GM12892 (cell line): Measurements from ENCODE around the gene HOATZ.

Experiments used
- DNase-seq: peaks from one replicate; pipeline ENCODE4 v3.0.0; 2011; ENCODE audit not compliant: insufficient read length
- FAIRE-seq: peaks from 2 replicates; lab custom pipeline; 2011; peaks lifted over from hg19 to GRCh38; lab: Jason Lieb, UNC
- POLR2A ChIP-seq: IDR thresholded peaks from 2 replicates; pipeline ENCODE4 v1.6.1; 2011; ENCODE audit warnings: low read depth, low read length, control low read depth
- POLR2AphosphoS5 ChIP-seq: IDR thresholded peaks from 2 replicates; pipeline ENCODE4 v1.6.1; 2011; ENCODE audit warnings: low read depth, low read length, control low read depth
- TAF1 ChIP-seq: IDR thresholded peaks from 2 replicates; pipeline ENCODE4 v1.6.1; 2011; ENCODE audit warnings: low read depth, mild to moderate bottlenecking, control low read depth, low read length, borderline replicate concordance

Gene HOATZ

DNA sequence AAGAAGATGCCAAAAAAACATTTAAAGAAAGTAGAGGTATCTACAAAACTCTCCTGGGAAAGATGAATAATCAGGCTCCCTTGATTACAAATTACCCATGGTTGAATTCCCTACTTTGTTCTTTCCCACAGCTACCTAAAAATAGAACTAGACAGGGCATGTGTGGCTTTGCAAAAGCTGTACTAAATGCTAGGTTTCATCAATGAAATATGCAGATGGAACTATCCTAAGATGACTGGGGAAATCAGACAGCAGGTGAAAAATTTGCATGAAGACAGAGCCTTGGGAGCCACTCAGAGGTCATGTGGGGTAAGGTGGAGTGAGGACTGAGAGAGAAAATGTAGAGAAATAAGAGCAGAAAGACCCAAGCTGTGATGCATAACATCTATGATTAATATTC, 40.7 kb downstream of the HOATZ start:
- TF ChIP-seq POLR2AphosphoS5 = no peak
- TF ChIP-seq TAF1 = no peak
- TF ChIP-seq POLR2A = no peak
- DNase-seq = no peak

DNA sequence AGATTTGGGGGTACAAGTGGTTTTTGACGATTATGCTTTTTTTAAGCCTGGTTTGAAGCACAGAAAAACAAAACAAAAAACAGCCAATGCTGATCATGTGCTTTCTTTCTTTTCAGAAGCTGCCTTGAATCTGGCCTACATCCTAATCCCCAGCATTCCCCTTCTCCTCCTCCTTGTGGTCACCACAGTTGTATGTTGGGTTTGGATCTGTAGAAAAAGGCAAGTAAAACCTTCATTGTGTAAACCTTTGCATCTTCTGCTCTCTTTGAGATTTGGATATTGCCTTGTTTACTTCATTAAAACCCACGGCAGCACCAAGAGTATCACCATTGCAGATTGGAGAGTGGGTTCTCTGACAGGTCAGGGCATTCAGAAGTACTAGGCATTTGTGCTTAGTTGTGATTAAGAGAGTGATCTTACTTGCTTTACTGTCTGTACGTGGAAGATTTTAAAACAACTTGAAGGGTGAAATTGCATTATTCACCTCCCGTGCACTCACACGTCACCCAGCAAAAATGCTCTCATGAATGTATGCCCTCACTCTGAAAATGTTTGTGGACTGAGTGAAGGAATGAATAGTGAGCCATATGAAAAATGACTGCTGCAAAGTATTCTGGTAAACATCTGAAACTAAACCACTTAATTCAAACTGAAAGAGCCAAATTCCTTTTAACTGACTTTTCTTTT, 43.0 kb downstream of the HOATZ start:
- FAIRE-seq (no peak), DNase-seq (no peak)
- TF ChIP-seq TAF1 (no peak), POLR2A (no peak), POLR2AphosphoS5 (no peak)

More for the DNA sequence above, 40.7 kb downstream of the HOATZ start:
- no peak for FAIRE-seq

DNA sequence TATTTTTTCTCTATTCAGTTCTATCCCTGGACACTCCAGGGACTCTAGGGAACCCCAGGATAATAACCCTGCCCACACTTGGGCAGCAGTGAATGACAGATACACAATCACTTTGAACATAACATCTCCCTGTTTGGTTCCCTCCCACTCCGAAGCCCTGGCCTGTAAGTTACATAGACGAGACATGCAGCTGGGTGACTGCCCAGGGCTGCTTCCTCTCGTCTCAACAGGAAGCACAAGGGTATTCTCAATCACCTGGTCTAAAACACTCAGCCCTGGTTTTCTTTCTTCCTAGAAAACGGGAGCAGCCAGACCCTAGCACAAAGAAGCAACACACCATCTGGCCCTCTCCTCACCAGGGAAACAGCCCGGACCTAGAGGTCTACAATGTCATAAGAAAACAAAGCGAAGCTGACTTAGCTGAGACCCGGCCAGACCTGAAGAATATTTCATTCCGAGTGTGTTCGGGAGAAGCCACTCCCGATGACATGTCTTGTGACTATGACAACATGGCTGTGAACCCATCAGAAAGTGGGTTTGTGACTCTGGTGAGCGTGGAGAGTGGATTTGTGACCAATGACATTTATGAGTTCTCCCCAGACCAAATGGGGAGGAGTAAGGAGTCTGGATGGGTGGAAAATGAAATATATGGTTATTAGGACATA, 45.4 kb downstream of the HOATZ start:
- DNase-seq = no peak
- peak; percentile 63 for FAIRE-seq
- TF ChIP-seq POLR2A = no peak
- TF ChIP-seq TAF1 = no peak
- no peak for TF ChIP-seq POLR2AphosphoS5

DNA sequence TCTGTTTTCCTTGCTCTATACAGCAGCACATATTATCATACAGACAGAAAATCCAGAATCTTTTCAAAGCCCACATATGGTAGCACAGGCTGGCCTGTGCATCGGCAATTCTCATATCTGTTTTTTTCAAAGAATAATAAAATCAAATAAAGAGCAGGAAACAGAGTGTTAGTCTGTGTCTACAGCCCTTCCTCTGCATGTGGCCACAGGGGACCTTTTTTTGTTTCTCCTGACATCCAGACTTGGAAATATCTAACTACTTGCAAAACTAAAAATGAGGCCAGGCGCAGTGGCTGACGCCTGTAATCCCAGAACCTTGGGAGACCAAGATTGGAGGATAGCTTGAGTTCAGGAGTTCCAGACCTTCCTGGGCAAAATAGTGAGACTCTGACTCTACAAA, 46.2 kb downstream of the HOATZ start:
- TF ChIP-seq TAF1 (no peak), POLR2AphosphoS5 (no peak), POLR2A (no peak)
- DNase-seq = no peak
- no peak for FAIRE-seq

DNA sequence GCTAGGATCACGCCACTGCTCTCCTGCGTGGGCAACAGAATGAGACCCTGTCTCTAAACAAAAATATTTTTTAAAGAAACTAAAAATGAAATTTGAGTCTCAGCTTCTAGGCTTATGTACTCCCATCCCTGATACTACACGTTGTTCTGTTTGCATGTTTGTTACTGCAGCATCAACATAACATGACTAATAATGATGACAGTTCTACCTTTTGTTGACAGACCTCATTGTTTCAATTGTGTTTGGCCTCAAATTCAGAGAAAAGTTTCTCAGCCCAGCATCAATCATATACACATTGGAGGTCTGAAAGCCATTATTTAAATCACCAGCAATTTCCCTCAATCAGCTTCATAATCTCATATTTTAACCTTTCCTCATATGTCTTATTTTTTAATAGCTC, 46.7 kb downstream of the HOATZ start:
- TF ChIP-seq POLR2AphosphoS5 = no peak
- TF ChIP-seq POLR2A = no peak
- no peak for TF ChIP-seq TAF1
- DNase-seq (no peak), FAIRE-seq (no peak)

DNA sequence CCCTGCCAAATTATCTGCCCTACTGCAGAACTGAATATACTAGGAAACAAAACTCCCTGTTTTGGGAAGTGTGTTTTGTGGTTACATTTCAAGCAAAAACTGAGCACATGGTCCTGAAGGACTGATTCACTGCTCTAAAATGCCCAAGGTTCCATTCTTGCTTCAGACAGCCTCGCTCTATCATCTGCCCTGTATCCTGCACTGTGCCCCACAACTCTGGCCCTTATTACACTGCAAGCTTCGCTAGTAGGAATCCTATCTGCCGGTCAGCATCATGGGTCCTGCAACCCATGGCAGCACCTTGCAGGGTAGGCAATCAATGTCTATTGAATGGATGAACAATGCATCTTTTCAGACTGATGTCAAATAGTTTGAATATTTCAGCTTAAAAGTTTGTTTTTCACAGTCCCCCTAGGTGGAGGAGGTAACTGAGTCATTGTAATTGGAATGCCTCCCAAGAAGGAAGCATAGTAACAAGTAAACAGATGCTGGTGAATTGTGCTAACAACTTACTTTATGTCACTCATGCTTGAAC, 47.3 kb downstream of the HOATZ start:
- TF ChIP-seq POLR2AphosphoS5 = no peak
- no peak for TF ChIP-seq POLR2A
- no peak for TF ChIP-seq TAF1
- DNase-seq (no peak), FAIRE-seq (no peak)

DNA sequence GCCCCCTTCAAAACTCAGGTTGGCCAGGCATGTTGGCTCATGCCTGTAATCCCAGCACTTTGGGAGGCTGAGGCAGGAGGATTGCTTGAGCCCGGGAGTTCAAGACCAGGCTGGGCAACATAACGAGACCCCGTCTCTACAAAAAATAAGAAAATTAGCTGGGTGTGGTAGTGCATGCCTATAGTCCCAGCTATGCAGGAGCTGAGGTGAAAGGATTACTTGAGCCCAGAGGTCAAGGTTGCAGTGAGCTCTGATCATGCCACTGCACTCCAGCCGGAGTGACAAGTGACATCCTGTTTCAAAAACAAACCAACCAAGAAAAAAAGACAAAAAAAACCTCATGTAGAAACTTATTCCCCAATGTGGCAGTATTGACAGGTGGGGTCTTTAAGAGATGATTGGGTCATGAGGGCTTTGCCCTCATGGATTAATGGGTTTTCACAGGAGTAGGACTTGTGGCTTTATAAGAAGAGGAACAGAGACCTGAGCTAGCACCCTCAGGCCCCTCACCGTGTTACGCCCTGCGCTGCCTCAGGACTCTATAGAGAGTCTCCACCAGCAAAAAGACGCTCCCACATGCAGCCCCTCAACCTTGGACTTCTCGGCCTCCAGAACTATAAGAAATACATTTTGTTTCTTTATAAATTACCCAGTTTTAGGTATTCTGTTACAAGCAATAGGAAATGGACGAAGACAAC, 48.3 kb downstream of the HOATZ start:
- TF ChIP-seq POLR2A (no peak), TAF1 (no peak)
- FAIRE-seq (no peak), DNase-seq (no peak)

DNA sequence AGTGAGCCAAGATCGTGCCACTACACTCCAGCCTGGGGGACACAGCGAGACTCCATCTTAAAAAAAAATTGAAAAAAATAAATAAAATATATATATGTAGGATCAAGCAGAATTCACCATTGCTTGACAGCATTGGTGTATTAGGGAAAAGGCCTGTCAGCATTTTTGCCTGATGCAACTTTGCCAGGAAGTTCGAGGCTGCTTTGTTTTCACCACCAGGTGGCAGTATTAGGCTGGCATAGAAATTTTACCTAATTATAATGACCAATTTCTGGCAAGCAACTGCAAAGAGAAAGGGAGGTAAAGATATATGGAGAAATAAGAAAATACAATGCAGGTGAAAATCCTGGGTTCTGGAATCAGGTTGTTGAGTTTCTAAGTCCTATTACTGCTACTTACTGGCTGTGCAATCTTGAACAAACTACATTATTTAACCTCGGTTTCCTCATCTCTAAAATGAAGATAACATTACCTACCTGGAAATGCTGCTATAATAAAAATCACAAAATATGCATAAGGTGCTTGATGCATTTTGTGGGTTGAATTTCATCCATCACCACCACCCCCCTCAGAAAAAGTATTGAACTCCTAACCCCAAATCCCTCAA, 50.6 kb downstream of the HOATZ start:
- FAIRE-seq = peak; percentile 86
- no peak for DNase-seq

DNA sequence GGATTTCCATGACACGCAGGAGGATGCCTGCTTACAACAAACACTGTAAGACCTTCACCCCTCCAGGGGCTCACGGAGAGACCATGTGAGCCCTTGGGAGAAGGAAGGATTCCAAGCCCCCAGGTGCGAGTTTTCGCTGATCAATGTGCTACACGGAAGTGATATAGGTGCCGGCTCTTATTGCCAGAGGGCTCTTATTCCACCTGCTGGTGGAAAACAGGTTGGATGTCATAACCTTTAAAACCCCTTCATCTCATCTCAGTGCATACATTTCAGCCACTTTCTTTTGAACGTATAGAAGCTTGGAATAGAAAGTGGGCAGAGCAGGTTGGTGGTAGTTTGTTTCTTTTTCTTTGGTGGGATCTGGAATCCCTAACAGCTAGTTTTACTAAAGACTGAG, 51.7 kb downstream of the HOATZ start:
- FAIRE-seq = no peak
- no peak for DNase-seq
- TF ChIP-seq POLR2A = no peak

More for the DNA sequence above, 50.6 kb downstream of the HOATZ start:
- TF ChIP-seq TAF1 = no peak
- TF ChIP-seq POLR2AphosphoS5 = no peak
- no peak for TF ChIP-seq POLR2A

DNA sequence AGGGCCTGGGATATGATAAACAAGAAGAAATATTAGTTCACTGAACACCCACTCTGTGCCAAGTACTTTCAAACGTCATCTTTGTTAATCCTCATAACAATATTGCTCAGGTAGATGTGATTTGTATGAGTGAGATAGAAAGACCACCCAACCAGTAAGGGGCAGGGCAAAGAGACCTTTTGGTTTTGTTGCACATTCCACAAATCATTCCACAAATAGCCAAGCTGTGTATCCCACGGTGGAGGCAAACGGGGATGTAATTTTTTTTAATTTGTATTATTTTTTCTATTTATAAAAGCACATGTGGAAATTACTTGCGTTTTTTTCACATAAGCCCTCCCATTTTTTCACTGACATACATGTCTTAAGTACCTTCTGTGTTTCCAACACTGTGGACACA, 54.9 kb downstream of the HOATZ start:
- TF ChIP-seq POLR2AphosphoS5 (no peak), TAF1 (no peak), POLR2A (no peak)
- DNase-seq (no peak), FAIRE-seq (no peak)

DNA sequence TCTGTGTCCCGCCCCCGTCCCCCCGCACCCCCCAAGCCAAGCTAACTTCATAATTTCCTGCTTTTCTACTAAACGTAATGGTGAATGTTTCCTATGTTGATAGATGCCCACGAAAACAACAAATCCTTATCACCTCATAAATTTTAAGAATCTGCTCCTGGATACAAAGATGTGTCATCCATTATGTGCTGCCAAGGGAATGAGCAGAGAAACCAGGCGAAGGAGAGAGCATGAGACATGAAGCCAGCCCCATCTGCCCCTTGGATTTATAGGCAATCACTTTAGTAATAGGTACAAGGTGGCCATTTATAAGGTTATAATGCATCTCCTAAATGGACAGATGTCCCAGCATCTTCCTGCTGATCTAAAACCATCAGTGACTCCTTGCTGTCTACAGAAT, 56.2 kb downstream of the HOATZ start:
- DNase-seq = no peak
- peak; percentile 61 for FAIRE-seq
- TF ChIP-seq POLR2A (no peak), POLR2AphosphoS5 (no peak), TAF1 (no peak)
